GM12878 (cell line): ENCODE measurements around the gene ATP2A3. TPM values are rescaled to one million over a fixed set of nuclear protein-coding genes. Genes with fewer than 3 reads are reported as not detected.
A peak's percentile ranks its signal among the peaks of the same experiment; 100 is the strongest.

ENCODE experiments used
- BHLHE40 ChIP-seq, 2 experiments: fragments of 450-650 bp in 1 of 2; IDR thresholded peaks; 2 replicates each; pipeline ENCODE4 v1.6.1; 2011 to 2017; ENCODE audit warnings: low read depth in 2 of 2, borderline replicate concordance in 1 of 2, improper control_type of control experiment in 1 of 2, low read length in 1 of 2, mild to moderate bottlenecking in 1 of 2
- CBFB ChIP-seq: IDR thresholded peaks from 2 replicates; pipeline ENCODE4 v1.6.1; 2016; ENCODE audit warnings: antibody characterized with exemption, low read depth
- CHD1 ChIP-seq: IDR thresholded peaks from 2 replicates; pipeline ENCODE4 v1.6.1; 2012; ENCODE audit warnings: low read depth, low read length, improper control_type of control experiment
- CREB1 ChIP-seq: IDR thresholded peaks from 2 replicates; pipeline ENCODE4 v1.6.1; 2012; ENCODE audit warnings: low read depth, mild to moderate bottlenecking, inconsistent platforms
- EGR1 ChIP-seq, 2 experiments: IDR thresholded peaks; 1 replicate in 1 of 2; 2 replicates in 1 of 2; pipeline ENCODE4 v1.6.1; 2011 to 2012; ENCODE audit warnings: low read depth in 2 of 2, low read length in 2 of 2, borderline replicate concordance in 1 of 2, mild to moderate bottlenecking in 1 of 2, moderate library complexity in 1 of 2
- IRF3 ChIP-seq: fragments of 450-650 bp; IDR thresholded peaks from 2 replicates; pipeline ENCODE4 v1.6.1; 2014; ENCODE audit warnings: mild to moderate bottlenecking
- MTA2 ChIP-seq: fragments of 450-650 bp; IDR thresholded peaks from 2 replicates; pipeline ENCODE4 v1.6.1; 2016; ENCODE audit warnings: low read depth, mild to moderate bottlenecking, moderate library complexity
- NBN ChIP-seq: fragments of 450-650 bp; IDR thresholded peaks from 2 replicates; pipeline ENCODE4 v1.6.1; 2016
- NR2C1 ChIP-seq: fragments of 450-650 bp; IDR thresholded peaks from 2 replicates; pipeline ENCODE4 v1.6.1; 2017; ENCODE audit warnings: antibody characterized with exemption, mild to moderate bottlenecking, moderate library complexity
- NRF1 ChIP-seq: conservative IDR thresholded peaks from 2 replicates; pipeline ENCODE4 v1.6.1; 2011; ENCODE audit warnings: mild to moderate bottlenecking, low read depth, low read length, improper control_type of control experiment
- PAX5 ChIP-seq: IDR thresholded peaks from 2 replicates; pipeline ENCODE4 v1.6.1; 2011; ENCODE audit warnings: low read depth, low read length, borderline replicate concordance
- PML ChIP-seq: IDR thresholded peaks from 2 replicates; pipeline ENCODE4 v1.6.1; 2012; ENCODE audit warnings: low read length, inconsistent platforms
- POLR2A ChIP-seq: IDR thresholded peaks from 2 replicates; pipeline ENCODE4 v1.6.1; 2011; ENCODE audit warnings: low read depth, mild to moderate bottlenecking, low read length
- STAT3 ChIP-seq: IDR thresholded peaks from 2 replicates; pipeline ENCODE4 v1.6.1; 2011; ENCODE audit warnings: low read depth, low read length, improper control_type of control experiment
- ZNF217 ChIP-seq: fragments of 450-650 bp; IDR thresholded peaks from 2 replicates; pipeline ENCODE4 v1.6.1; 2017; ENCODE audit warnings: antibody characterized with exemption, mild to moderate bottlenecking
- ZNF274 ChIP-seq: IDR thresholded peaks from one replicate; pipeline ENCODE4 v1.8.0; 2011; ENCODE audit not compliant: insufficient read length, insufficient read depth
- ZNF622 ChIP-seq: fragments of 450-650 bp; IDR thresholded peaks from 2 replicates; pipeline ENCODE4 v1.6.1; 2017; ENCODE audit warnings: mild to moderate bottlenecking, inconsistent platforms
- polyA plus RNA-seq, 11 experiments: library from polyadenylated mRNA; depleted of rRNA in 4 of 11; unstranded in 6 of 11; stranded (reverse) in 5 of 11; fragments of >200 nt; fragmentation: Nextera tagmentation in 4 of 11; fragmentation: Illumina TruSeq in 1 of 11; extraction: Ambion mirVana in 4 of 11; extraction: Trizol in 1 of 11; gene quantifications; 1 replicate in 1 of 11; 2 replicates in 10 of 11; pipeline versions ENCODE4 v1.2.1 to v1.2.3, GENCODE V29; 2011 to 2016; ENCODE audit warnings: inconsistent platforms in 2 of 11, missing spikeins in 2 of 11, low read depth in 1 of 11
- total RNA-seq, 4 experiments: library from RNA; depleted of rRNA in 3 of 4; stranded (reverse); fragments of >200 nt in 3 of 4; fragmentation: Illumina TruSeq in 1 of 4; extraction: Trizol in 1 of 4; gene quantifications; 2 replicates each; pipeline versions ENCODE4 v1.2.1 to v1.2.3, GENCODE V29; 2013 to 2021
- TF ChIP-seq, protein P1 (sequence below): fragments of 450-650 bp; IDR thresholded peaks from 2 replicates; pipeline ENCODE4 v1.6.1; 2016; ENCODE audit warnings: mild to moderate bottlenecking, moderate library complexity, borderline replicate concordance
- TF ChIP-seq, protein P2 (sequence below): IDR thresholded peaks from 2 replicates; pipeline ENCODE4 v1.6.1; 2012; ENCODE audit warnings: low read depth, low read length, improper control_type of control experiment
- TF ChIP-seq, protein P3 (sequence below): fragments of 450-650 bp; IDR thresholded peaks from 2 replicates; pipeline ENCODE4 v1.6.1; 2018; ENCODE audit warnings: mild to moderate bottlenecking, low read depth, moderate library complexity; ENCODE audit not compliant: partially characterized antibody
- TF ChIP-seq, protein P4 (sequence below): IDR thresholded peaks from 2 replicates; pipeline ENCODE4 v1.6.1; 2011; ENCODE audit warnings: borderline replicate concordance, low read depth, mild to moderate bottlenecking, moderate library complexity, mixed read lengths, low read length; ENCODE audit not compliant: insufficient read depth; ENCODE audit errors: extremely low read length

ATP2A3 gene
- total and polyA plus RNA-seq, 10 of the 15 experiments (the other 5 are each of a cell fraction or from before 2014, with no cell fraction given), result 1.0 to 99.2 (median 37.9) TPM

- no peak for TF ChIP-seq IRF3
- TF ChIP-seq NRF1, result no peak
- TF ChIP-seq ZNF274, result no peak
- TF ChIP-seq, protein P1, sequence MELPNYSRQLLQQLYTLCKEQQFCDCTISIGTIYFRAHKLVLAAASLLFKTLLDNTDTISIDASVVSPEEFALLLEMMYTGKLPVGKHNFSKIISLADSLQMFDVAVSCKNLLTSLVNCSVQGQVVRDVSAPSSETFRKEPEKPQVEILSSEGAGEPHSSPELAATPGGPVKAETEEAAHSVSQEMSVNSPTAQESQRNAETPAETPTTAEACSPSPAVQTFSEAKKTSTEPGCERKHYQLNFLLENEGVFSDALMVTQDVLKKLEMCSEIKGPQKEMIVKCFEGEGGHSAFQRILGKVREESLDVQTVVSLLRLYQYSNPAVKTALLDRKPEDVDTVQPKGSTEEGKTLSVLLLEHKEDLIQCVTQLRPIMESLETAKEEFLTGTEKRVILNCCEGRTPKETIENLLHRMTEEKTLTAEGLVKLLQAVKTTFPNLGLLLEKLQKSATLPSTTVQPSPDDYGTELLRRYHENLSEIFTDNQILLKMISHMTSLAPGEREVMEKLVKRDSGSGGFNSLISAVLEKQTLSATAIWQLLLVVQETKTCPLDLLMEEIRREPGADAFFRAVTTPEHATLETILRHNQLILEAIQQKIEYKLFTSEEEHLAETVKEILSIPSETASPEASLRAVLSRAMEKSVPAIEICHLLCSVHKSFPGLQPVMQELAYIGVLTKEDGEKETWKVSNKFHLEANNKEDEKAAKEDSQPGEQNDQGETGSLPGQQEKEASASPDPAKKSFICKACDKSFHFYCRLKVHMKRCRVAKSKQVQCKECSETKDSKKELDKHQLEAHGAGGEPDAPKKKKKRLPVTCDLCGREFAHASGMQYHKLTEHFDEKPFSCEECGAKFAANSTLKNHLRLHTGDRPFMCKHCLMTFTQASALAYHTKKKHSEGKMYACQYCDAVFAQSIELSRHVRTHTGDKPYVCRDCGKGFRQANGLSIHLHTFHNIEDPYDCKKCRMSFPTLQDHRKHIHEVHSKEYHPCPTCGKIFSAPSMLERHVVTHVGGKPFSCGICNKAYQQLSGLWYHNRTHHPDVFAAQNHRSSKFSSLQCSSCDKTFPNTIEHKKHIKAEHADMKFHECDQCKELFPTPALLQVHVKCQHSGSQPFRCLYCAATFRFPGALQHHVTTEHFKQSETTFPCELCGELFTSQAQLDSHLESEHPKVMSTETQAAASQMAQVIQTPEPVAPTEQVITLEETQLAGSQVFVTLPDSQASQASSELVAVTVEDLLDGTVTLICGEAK, result peak; percentile 31; the same call in 1 of the 2 replicates
- peak; percentile 54 for TF ChIP-seq POLR2A
- TF ChIP-seq, protein P2, sequence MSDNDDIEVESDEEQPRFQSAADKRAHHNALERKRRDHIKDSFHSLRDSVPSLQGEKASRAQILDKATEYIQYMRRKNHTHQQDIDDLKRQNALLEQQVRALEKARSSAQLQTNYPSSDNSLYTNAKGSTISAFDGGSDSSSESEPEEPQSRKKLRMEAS, result no peak
- TF ChIP-seq CHD1, result no peak
- TF ChIP-seq BHLHE40 (IDR thresholded peaks at IDR 0.05; ENCODE audit: borderline replicate concordance in 1 of 2, low read depth in 2 of 2, low read length in 1 of 2), result peak in 1 of 2 experiments; percentile 5; a peak in 1 of 4 replicates
- TF ChIP-seq EGR1 (IDR thresholded peaks at IDR 0.05; ENCODE audit: borderline replicate concordance in 1 of 2, low read depth in 2 of 2, low read length in 2 of 2), result 0 out of 3 replicates have a peak, but pooled peaks of 1 of the 2 experiments have one; percentile 9
- 0 out of 2 replicates have a peak, but pooled peaks have one; percentile 21 for TF ChIP-seq NBN
- TF ChIP-seq ZNF217, result no peak
- TF ChIP-seq MTA2, result no peak
- TF ChIP-seq CREB1, result 0 out of 2 replicates have a peak, but pooled peaks have one; percentile 20
- TF ChIP-seq CBFB, result no peak
- no peak for TF ChIP-seq STAT3
- TF ChIP-seq PAX5, result no peak
- TF ChIP-seq, protein P3, sequence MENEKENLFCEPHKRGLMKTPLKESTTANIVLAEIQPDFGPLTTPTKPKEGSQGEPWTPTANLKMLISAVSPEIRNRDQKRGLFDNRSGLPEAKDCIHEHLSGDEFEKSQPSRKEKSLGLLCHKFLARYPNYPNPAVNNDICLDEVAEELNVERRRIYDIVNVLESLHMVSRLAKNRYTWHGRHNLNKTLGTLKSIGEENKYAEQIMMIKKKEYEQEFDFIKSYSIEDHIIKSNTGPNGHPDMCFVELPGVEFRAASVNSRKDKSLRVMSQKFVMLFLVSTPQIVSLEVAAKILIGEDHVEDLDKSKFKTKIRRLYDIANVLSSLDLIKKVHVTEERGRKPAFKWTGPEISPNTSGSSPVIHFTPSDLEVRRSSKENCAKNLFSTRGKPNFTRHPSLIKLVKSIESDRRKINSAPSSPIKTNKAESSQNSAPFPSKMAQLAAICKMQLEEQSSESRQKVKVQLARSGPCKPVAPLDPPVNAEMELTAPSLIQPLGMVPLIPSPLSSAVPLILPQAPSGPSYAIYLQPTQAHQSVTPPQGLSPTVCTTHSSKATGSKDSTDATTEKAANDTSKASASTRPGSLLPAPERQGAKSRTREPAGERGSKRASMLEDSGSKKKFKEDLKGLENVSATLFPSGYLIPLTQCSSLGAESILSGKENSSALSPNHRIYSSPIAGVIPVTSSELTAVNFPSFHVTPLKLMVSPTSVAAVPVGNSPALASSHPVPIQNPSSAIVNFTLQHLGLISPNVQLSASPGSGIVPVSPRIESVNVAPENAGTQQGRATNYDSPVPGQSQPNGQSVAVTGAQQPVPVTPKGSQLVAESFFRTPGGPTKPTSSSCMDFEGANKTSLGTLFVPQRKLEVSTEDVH, result no peak
- no peak for TF ChIP-seq ZNF622
- TF ChIP-seq, protein P4, sequence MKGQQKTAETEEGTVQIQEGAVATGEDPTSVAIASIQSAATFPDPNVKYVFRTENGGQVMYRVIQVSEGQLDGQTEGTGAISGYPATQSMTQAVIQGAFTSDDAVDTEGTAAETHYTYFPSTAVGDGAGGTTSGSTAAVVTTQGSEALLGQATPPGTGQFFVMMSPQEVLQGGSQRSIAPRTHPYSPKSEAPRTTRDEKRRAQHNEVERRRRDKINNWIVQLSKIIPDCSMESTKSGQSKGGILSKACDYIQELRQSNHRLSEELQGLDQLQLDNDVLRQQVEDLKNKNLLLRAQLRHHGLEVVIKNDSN, result no peak
- TF ChIP-seq NR2C1, result no peak
- TF ChIP-seq PML, result no peak
These were observed 718 bp downstream of the ATP2A3 start (continued) for GRCh38 chr17:3963237-3964201.
